ENCODE results near the gene GDF3.

Gene GDF3

DNA sequence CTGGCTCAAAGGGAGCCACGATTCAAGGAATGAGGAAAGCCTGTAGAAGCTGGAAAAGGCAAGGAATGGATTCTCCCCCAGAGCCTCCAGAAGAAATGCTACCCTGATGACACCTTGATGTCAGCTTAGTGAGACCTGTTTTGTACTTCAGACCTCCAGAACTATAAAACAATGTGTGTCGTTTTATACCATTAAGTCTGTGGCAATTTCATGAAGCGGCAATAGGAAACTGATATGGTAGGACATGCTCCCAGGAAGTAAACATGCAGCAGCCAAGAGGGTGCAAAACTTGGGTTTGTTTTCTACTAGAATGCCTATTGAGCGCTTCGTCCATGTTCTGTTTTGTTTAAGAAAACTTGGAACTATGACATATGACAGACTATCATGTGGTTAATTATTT is 27.4 kb downstream of the GDF3 start:
- DNase-seq (ENCODE audit: low read depth) = no peak
- TF ChIP-seq CTCF (IDR thresholded peaks at IDR 0.05; ENCODE audit: low read depth, low read length, missing control alignments) = no peak
- no peak overlapping the region for H3K4me3 ChIP-seq (ENCODE audit: low read depth, low read length)

- peak; percentile 28 for TF ChIP-seq CTCF (IDR thresholded peaks at IDR 0.05; ENCODE audit: low read depth, low read length, missing control alignments)
- H3K4me3 ChIP-seq (ENCODE audit: low read depth, low read length) = no peak overlapping the region
- no peak for DNase-seq (ENCODE audit: low read depth)
These were observed 28.4 kb downstream of the GDF3 start for GRCh38 chr12:7667125-7667524.

GRCh38 chr12:7666595-7666994 is 29.0 kb downstream of the GDF3 start:
- H3K4me3 ChIP-seq (ENCODE audit: low read depth, low read length) = no peak overlapping the region
- no peak for TF ChIP-seq CTCF (IDR thresholded peaks at IDR 0.05; ENCODE audit: low read depth, low read length, missing control alignments)
- DNase-seq (ENCODE audit: low read depth) = no peak

GRCh38 chr12:7661741-7662140 is 33.8 kb downstream of the GDF3 start:
- no peak for DNase-seq (ENCODE audit: low read depth)
- TF ChIP-seq CTCF (IDR thresholded peaks at IDR 0.05; ENCODE audit: low read depth, low read length, missing control alignments) = no peak
- no peak overlapping the region for H3K4me3 ChIP-seq (ENCODE audit: low read depth, low read length)

DNA sequence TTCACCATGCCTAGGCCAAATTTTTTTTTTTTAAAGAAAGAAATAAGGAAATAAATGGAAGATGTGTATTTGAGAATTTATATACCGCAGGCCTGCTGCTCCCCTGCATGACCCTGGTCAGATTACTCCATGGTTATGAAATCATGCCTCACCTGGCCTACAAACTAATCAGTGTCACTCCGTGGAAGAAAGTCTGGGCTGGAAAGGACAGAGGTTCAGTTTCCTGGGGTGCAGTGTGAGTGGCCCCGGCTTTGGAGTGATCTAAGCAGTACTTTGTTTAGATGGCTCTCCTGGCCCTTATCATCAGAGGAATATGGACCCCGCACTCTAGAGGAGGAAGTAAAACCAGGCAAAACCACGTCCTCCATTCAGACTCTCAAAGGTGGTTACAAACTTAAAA is 39.5 kb downstream of the GDF3 start:
- DNase-seq (ENCODE audit: low read depth) = no peak
- no peak for TF ChIP-seq CTCF (IDR thresholded peaks at IDR 0.05; ENCODE audit: low read depth, low read length, missing control alignments)

GRCh38 chr12:7650091-7650490 is 45.5 kb downstream of the GDF3 start:
- no peak for TF ChIP-seq CTCF (IDR thresholded peaks at IDR 0.05; ENCODE audit: low read depth, low read length, missing control alignments)
- H3K4me3 ChIP-seq (ENCODE audit: low read depth, low read length) = no peak overlapping the region
- DNase-seq (ENCODE audit: low read depth) = no peak

More for the DNA sequence above, 39.5 kb downstream of the GDF3 start:
- no peak overlapping the region for H3K4me3 ChIP-seq (ENCODE audit: low read depth, low read length)

DNA sequence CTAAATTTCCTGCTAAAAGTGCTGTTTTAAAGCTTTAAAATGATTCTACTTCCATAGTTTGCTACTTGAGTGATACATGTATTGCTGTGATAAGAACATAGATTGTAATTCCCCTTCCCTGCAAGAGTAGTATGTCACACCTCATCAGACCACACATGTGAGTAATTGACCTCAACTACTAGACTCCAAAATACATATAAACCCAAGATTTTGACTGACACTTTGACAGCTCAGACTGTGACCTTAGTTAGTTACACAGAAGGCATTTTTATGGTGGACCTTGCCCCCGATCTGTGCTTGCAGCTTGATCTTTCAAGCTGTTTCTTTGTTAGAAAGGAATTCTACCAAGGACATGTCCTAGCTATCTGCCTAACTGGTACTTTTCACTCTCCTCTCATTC is 48.5 kb downstream of the GDF3 start:
- TF ChIP-seq CTCF (IDR thresholded peaks at IDR 0.05; ENCODE audit: low read depth, low read length, missing control alignments) = no peak
- no peak for DNase-seq (ENCODE audit: low read depth)
- no peak overlapping the region for H3K4me3 ChIP-seq (ENCODE audit: low read depth, low read length)

All from GM12864 (cell line).